Activated T-helper 1 cell treated with anti-CD3 and anti-CD28 coated beads, Interleukin-12 subunit alpha, Interleukin-12 subunit beta, Interleukin-2, Interleukin-4 antibody, amounts not matched to agents 30 ng/mL and 10 ng/mL and 1 ng/mL, durations not matched to agents 14 hours and 24 hours and 36 hours (primary cell): ENCODE data around the gene OSCP1. TPM values are rescaled to one million over a fixed set of nuclear protein-coding genes. Genes with fewer than 3 reads are reported as not detected.
A peak's percentile ranks its signal among the peaks of the same experiment; 100 is the strongest.

Experiments
- DNase-seq: peaks from one replicate; pipeline ENCODE4 v3.0.0; 2021; ENCODE audit warnings: low spot score
- H3K27ac Mint-ChIP-seq: one replicate; pipeline ENCODE4 v1.8.0; 2021; ENCODE audit warnings: mild to moderate bottlenecking, mixed read lengths
- H3K27me3 Mint-ChIP-seq: one replicate; pipeline ENCODE4 v1.8.0; 2022; ENCODE audit warnings: mild to moderate bottlenecking, moderate library complexity, mixed read lengths; ENCODE audit not compliant: insufficient read depth
- H3K36me3 Mint-ChIP-seq: one replicate; pipeline ENCODE4 v1.8.0; 2021; ENCODE audit warnings: low read depth, mixed read lengths
- H3K4me1 Mint-ChIP-seq: one replicate; pipeline ENCODE4 v1.8.0; 2021; ENCODE audit warnings: low read depth, mixed read lengths
- H3K4me3 Mint-ChIP-seq: one replicate; pipeline ENCODE4 v1.8.0; 2021; ENCODE audit warnings: mild to moderate bottlenecking, moderate library complexity, mixed read lengths
- H3K9me3 Mint-ChIP-seq: one replicate; pipeline ENCODE4 v1.8.0; 2021; ENCODE audit warnings: mixed read lengths
- intact Hi-C: fragments of 100-400 bp; cut with micrococcal nuclease; formaldehyde crosslinking; loops from one replicate; pipeline ENCODE4 v1.15.1; 2024
- total RNA-seq: library from RNA; stranded (reverse); gene quantifications from 2 replicates; pipeline ENCODE4 v1.2.3, GENCODE V29; 2022

OSCP1 gene
- total RNA-seq, 1 donor from 2014 or later = 0.96 TPM

GRCh38 chr1:36389261-36389660 lies 61.0 kb downstream of the OSCP1 start:
- H3K9me3 Mint-ChIP-seq = no peaks in the 10 kb centered on the region
- H3K27ac Mint-ChIP-seq = no peak overlapping the region
- peaks cover 29% of the 10 kb centered on the region for H3K36me3 Mint-ChIP-seq
- no peaks in the 10 kb centered on the region for H3K27me3 Mint-ChIP-seq
- no peak for DNase-seq
- H3K4me3 Mint-ChIP-seq = no peak overlapping the region
- intact Hi-C loops = loop anchor here (5.0 to 10.0 kb wide), 4 partner anchors 67 to 1303 kb away; partner anchors contain the start of genes ADPRS, AGO3, CDCA8 and EVA1B
- H3K4me1 Mint-ChIP-seq = peaks cover 35% of the 10 kb centered on the region

GRCh38 chr1:36387141-36387949 lies 62.9 kb downstream of the OSCP1 start:
- peaks cover 43% of the 10 kb centered on the region for H3K4me1 Mint-ChIP-seq
- H3K4me3 Mint-ChIP-seq = peak overlapping the region; percentile 96
- DNase-seq = no peak
- no peaks in the 10 kb centered on the region for H3K9me3 Mint-ChIP-seq
- peak overlapping the region; percentile 97 for H3K27ac Mint-ChIP-seq
- intact Hi-C loops = loop anchor here (2.0 to 10.0 kb wide), 5 partner anchors 65 to 1305 kb away; partner anchors contain the start of genes ADPRS, AGO3, CDCA8 and EVA1B
- H3K27me3 Mint-ChIP-seq = no peaks in the 10 kb centered on the region
- peaks cover 21% of the 10 kb centered on the region for H3K36me3 Mint-ChIP-seq

DNA sequence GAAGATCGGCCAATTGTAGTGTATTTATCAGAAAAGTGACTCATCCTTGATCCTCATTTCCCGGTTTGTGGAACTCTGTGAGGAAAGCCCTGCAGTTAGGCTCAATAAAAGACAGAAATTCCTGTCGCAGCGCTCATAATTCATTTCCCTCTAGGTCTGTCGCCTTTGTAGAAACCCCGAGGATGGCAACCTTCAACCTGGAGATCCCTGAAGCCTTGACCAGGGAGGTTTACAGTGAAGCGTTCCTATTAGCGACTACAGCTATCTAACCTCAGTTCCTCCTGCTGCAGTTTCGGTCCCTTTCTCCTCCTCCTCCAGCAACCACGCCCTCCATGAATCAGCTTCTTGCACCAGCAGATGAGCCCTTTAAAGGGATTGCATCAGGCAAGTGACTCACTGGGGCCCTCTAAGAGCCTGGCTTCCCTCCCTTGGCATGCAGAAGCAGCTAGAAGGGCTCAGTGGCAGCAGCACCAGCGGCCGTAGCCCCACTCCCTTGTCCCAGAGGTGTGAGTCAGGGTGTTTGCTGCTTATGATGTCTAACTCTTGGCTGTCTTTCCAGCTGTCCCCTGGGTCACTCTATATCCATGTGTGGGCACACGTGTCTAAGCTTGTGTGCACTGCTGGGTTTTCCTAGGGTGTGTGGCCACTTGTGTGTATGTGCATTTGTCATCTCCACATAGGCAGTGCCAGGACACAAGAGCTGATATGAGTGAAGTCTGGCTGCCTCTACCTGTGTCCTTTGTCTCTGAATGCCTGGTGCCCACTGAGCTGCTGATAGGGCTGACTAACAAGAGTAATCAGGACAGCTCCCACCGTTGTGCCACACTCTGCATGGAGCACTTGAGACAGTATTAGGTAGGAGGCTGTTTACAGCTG lies 63.7 kb downstream of the OSCP1 start:
- Mint-ChIP-seq H3K4me1 (peaks cover 46% of the 10 kb centered on the region), H3K27ac (peak overlapping the region; percentile 97), H3K9me3 (no peaks in the 10 kb centered on the region), H3K27me3 (no peaks in the 10 kb centered on the region), H3K36me3 (peaks cover 16% of the 10 kb centered on the region), H3K4me3 (peak overlapping the region; percentile 96)
- DNase-seq = peak; percentile 87
- intact Hi-C loops = loop anchor here (1.0 to 10.0 kb wide), 14 partner anchors 11 to 1306 kb away; partner anchors contain the start of genes ADPRS, AGO1, AGO3 and CDCA8

DNA sequence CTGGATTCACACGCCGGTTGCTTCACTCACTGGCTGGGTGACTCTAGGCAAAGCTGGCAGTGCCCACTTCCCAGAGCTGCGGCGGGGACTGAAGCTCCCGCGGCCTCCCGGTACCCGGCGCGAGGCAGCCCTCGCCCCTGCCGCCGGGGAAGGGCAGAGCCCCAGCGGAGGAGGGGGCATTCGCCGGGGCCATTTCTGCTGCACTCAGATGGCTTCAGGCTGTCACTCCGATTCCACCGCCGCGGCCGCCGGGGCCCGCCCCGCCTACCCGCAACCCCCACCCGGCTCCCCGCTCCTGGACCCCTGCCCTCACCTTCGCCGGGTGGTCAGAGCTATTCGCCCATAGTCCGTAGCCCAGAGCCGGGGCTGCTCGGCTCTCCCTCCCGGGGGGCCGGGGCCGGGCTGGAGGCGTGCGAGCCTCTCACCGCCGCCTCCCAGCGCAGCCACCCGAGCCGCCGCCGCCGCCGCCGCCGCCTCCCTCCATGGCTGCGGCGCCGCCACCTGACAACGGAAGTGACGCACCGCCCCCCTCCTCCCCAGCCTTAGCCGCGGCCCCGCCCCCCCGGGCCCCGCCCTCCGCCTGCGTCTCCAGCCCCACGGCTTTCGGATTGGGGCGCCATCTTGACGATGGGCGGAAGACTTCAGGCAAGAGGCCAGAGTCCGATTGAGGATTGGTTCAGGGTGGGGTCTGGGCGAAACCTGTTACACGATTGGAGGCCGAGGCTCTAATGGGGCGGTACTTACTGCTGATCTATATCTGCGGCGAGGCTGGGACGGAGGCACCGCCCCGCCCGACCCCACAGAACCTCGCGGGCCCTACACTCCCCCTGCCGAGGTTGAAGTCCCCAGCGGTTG lies 64.6 kb downstream of the OSCP1 start, which contains the start of gene STK40:
STK40 (minus strand) TSS at position 515 of the 855 bp plus-strand sequence. CDS start 24,592 bp downstream, outside the sequence.
- peak within 1 kb of the TSS; percentile 96 for H3K4me3 Mint-ChIP-seq
- no peaks in the 10 kb centered on the region for H3K27me3 Mint-ChIP-seq
- H3K27ac Mint-ChIP-seq = peak within 1 kb of the TSS; percentile 97
- H3K36me3 Mint-ChIP-seq = peaks cover 10% of the 10 kb centered on the region
- intact Hi-C loops = loop anchor here (1.0 to 10.0 kb wide), 14 partner anchors 12 to 1307 kb away; partner anchors contain the start of genes ADPRS, AGO1, AGO3 and CDCA8
- H3K4me1 Mint-ChIP-seq = peaks cover 54% of the 10 kb centered on the region
- H3K9me3 Mint-ChIP-seq = no peaks in the 10 kb centered on the region
- peak; percentile 95 for DNase-seq

- Mint-ChIP-seq H3K9me3 (no peaks in the 10 kb centered on the region), H3K27me3 (no peaks in the 10 kb centered on the region), H3K27ac (peak overlapping the region; percentile 84), H3K4me1 (peaks cover 63% of the 10 kb centered on the region), H3K36me3 (peaks cover 6% of the 10 kb centered on the region), H3K4me3 (peak overlapping the region; percentile 82)
- DNase-seq = peak; percentile 27
- intact Hi-C loops = loop anchor here (5.0 to 10.0 kb wide), 4 partner anchors 62 to 1308 kb away; partner anchors contain the start of genes ADPRS, AGO3, CDCA8 and EVA1B
Measured at GRCh38 chr1:36384542-36385409, 65.5 kb downstream of the OSCP1 start.

DNA sequence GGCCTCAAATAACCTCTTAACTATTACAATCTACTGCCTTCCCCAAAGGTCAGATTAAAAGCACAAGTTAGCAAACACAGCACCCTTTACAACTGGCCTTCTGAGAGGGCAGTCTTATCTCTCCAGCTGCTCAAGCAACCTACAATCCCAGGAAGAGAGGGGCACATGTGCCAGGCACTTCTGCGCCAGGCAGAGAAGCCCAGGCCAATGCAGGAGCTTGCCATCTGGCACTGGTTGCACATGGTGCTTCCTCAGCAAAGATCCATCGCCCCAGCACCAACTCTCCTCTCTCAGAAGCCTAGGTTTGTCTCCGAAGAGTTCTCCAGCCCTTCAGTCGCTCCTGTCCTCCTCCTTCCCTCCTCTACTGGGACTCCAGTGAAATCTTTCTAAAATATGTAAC lies 67.0 kb downstream of the OSCP1 start:
- Mint-ChIP-seq H3K36me3 (peaks cover 5% of the 10 kb centered on the region), H3K4me1 (peaks cover 71% of the 10 kb centered on the region), H3K27ac (peak overlapping the region; percentile 40), H3K4me3 (peak overlapping the region; percentile 34), H3K27me3 (no peaks in the 10 kb centered on the region), H3K9me3 (no peaks in the 10 kb centered on the region)
- DNase-seq = no peak
- intact Hi-C loops = loop anchor here (10.0 kb wide), 1 partner anchor 448 kb away; the partner anchor contains the start of gene AGO3

DNA sequence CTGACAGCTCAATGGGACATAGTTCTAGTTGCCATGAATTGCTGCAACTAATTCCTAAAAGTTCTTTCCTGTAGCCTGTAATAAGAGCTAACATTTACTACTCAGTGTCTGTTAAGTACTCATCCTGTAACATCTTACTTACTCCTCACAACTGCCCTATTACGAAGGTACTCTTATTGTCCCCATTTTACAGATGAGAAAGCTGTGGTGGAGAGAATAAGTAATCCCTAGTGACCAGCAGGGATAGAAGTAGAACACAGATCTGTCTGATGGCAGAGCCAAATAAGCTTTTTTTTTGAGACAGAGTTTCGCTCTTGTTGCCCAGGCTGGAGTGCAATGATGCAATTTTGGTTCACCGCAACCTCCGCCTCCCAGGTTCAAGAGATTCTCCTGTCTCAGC lies 67.6 kb downstream of the OSCP1 start:
- intact Hi-C loops = loop anchor here (10.0 kb wide), 1 partner anchor 448 kb away; the partner anchor contains the start of gene AGO3
- Mint-ChIP-seq H3K27ac (no peak overlapping the region), H3K27me3 (no peaks in the 10 kb centered on the region)

DNA sequence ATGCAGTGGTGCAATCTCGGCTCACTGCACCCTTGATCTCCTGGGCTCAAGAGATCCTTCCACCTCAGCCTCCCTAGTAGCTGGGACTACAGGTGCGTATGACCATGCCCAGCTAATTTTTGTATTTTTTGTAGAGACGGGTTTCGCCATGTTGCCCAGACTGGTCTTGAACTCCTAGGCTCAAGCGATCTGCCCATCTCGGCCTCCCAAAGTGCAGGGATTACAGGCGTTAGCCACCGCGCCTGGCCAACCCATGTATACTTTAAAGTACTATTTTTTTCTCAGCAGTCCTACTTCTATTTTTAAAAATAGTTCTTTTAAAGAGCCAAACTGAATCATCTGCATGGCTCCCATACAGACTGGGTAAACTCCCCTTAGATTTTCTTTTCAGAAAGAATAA lies 68.0 kb downstream of the OSCP1 start:
- intact Hi-C loops = loop anchor here (10.0 kb wide), 1 partner anchor 447 kb away; the partner anchor contains the start of gene AGO3
- Mint-ChIP-seq H3K9me3 (no peaks in the 10 kb centered on the region), H3K4me3 (no peak overlapping the region), H3K27me3 (no peaks in the 10 kb centered on the region), H3K27ac (no peak overlapping the region), H3K36me3 (peaks cover 8% of the 10 kb centered on the region), H3K4me1 (peaks cover 72% of the 10 kb centered on the region)
- DNase-seq = no peak

More for the DNA sequence above, 67.6 kb downstream of the OSCP1 start:
- DNase-seq = no peak
- Mint-ChIP-seq H3K9me3 (no peaks in the 10 kb centered on the region), H3K4me1 (peaks cover 72% of the 10 kb centered on the region), H3K4me3 (peak overlapping the region; percentile 34), H3K36me3 (peaks cover 5% of the 10 kb centered on the region)

DNA sequence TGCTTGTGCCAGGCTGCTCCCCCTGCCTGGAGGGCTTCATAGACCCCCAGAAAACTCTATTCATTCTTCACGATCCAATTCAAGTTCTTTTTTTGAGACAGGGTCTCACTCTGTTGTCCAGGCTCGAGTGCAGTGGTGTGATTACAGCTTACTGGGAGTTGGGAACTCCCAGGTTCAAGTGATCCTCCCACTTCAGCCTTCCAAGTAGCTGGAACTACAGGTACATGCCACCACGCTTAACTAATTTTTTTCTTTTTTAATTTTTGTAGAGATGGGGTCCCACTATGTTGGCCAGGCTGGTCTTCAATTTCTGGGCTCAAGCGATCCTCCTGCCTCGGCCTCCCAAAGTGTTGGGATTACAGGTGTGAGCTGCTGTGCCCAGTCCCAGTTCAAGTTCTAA lies 68.8 kb downstream of the OSCP1 start:
- H3K36me3 Mint-ChIP-seq = peaks cover 8% of the 10 kb centered on the region
- no peaks in the 10 kb centered on the region for H3K9me3 Mint-ChIP-seq
- DNase-seq = no peak
- no peak overlapping the region for H3K27ac Mint-ChIP-seq
- H3K4me1 Mint-ChIP-seq = peaks cover 64% of the 10 kb centered on the region
- intact Hi-C loops = loop anchor here (10.0 kb wide), 1 partner anchor 447 kb away; the partner anchor contains the start of gene AGO3
- H3K4me3 Mint-ChIP-seq = no peak overlapping the region
- H3K27me3 Mint-ChIP-seq = no peaks in the 10 kb centered on the region

DNA sequence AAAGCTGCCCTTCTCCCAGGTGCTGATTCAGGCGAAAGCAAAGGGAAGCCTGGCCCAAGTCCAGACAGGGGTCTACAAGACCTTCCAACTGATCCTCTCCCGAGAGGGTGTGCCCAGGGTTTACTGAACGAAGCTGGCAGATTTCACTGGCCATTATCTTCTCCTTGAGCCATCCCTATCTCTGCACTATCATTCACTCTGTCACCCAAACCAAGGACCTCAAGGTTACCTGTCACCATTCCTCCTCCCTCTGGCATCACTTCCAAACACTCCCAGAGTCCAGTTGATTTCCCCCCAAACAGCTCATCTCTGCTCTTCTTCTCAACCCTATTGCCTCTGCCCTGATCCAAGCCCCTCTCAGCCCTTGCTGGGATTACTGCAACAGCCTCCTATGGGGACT lies 69.5 kb downstream of the OSCP1 start:
- no peak for DNase-seq
- Mint-ChIP-seq H3K27ac (peak overlapping the region; percentile 49), H3K9me3 (no peaks in the 10 kb centered on the region), H3K36me3 (peaks cover 12% of the 10 kb centered on the region), H3K4me1 (peaks cover 64% of the 10 kb centered on the region), H3K27me3 (no peaks in the 10 kb centered on the region), H3K4me3 (no peak overlapping the region)
- intact Hi-C loops = loop anchor here (10.0 kb wide), 1 partner anchor 446 kb away; the partner anchor contains the start of gene AGO3

GRCh38 chr1:36380143-36380619 lies 70.1 kb downstream of the OSCP1 start:
- H3K9me3 Mint-ChIP-seq = no peaks in the 10 kb centered on the region
- H3K4me1 Mint-ChIP-seq = peaks cover 64% of the 10 kb centered on the region
- no peak overlapping the region for H3K4me3 Mint-ChIP-seq
- H3K36me3 Mint-ChIP-seq = peaks cover 12% of the 10 kb centered on the region
- no peaks in the 10 kb centered on the region for H3K27me3 Mint-ChIP-seq
- DNase-seq = no peak
- intact Hi-C loops = loop anchor here (10.0 kb wide), 1 partner anchor 445 kb away; the partner anchor contains the start of gene AGO3
- peak overlapping the region; percentile 38 for H3K27ac Mint-ChIP-seq
